GM18526 (cell line): ENCODE data around the gene NGF.

Experiments used
- POLR2A ChIP-seq: IDR thresholded peaks from 3 replicates; pipeline ENCODE4 v1.6.1; 2011; ENCODE audit not compliant: insufficient read length; ENCODE audit errors: extremely low read depth

NGF gene

DNA sequence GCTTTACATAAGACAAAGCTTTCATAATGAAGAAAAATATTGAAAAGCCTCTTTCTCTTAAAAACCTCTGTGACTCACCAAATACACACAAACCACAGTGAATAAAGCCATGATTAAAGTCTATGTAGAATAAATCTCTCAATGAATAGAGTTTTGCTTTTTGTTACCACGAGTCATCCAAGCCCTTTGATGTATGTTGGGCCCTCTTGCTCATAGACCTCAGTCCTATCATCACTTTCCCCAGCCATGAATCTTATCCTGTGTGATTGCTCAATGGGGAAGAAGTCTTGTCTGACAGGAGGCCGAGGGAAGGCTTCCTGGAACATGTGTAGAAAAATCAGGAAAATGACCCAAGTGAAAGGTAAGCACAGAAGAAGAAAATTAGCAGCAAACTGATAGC is 60.8 kb downstream of the NGF start:
- TF ChIP-seq POLR2A, result no peak

DNA sequence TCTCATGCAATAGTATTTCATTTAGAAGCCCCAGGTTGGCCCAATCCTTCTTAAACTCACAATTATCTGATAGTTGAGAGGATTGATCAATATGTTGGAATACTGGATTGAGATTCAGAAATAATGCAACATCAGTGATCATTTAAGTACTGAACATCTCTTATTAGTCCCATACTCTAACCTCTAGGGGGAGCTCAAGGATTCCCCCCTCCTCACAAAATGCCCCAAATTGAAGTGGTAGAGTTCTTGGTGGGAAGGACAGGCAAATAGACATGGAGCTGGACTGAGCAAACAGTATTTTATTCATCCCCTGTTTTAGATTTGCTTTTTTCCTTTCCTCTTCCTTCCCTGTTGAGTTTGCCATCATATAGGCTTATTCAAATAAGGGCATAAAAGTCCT is 62.8 kb downstream of the NGF start:
- no peak for TF ChIP-seq POLR2A

DNA sequence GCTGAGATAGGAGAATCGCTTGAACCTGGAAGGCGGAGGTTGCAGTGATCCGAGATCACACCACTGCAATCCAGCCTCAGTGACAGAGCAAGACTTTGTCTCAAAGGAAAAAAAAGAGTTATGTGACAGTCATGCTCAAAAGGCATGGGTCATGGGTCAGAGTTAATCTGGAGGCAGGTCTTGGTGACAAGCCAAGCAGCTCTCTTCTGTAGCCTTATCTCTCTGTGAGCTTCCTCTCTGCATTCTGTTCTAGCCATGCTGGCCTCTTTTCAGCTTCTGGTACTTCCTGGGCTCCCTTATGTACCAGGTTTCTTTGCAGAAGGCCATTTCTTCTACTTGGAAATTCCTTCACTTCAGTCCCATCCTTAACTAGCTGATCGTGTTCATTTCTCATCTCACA is 63.6 kb downstream of the NGF start:
- no peak for TF ChIP-seq POLR2A

DNA sequence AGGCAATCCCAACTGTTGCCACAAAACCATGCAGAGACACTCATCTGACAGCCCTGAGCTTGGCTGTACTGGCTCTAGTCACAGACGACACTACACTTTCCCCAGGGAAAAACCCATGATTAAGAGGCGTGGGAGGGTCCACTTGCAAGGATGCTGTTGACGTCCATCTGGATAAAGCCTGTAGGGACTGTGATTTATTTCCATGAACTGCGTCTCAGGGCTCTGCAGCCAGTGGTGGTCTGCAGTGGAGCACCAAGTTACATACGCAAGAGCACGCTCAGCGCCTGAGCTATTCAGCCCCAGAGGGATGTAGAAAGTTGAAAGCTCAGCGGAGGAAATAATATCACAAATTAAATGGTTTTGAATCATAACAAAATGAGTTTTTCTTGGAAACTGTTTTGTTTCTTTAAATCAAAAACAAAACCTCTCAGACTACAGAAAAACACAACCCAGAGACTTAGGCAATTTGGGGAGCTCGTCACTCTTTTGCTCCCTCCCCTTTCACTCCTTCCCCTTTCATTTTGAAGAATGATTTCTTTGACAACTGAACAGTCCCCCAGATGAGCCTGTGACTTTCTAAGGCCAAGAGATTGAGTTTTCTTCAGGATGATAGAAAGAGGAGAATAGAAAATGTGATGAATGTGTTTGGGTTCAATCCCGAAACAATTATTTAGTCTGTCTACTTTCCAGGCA is 71.2 kb downstream of the NGF start:
- no peak for TF ChIP-seq POLR2A

DNA sequence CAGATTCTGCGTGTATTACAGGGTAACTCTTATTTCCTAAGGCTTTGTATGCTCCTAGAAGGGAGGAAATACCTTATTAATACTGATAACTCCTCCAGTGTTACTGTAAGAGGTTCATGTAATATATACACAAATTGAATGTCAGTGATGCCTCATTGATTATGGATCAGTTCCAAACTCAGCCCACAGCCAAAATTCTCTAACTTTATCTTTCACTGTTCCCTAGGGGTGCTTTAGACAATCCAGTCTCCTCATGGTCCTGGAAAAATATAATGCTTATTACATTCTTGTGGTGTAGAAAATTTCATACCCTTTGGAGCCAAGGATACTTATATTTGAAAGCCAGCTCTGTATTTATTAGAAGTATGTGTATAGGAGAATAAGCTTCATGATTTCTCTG is 73.0 kb downstream of the NGF start:
- TF ChIP-seq POLR2A, result no peak

DNA sequence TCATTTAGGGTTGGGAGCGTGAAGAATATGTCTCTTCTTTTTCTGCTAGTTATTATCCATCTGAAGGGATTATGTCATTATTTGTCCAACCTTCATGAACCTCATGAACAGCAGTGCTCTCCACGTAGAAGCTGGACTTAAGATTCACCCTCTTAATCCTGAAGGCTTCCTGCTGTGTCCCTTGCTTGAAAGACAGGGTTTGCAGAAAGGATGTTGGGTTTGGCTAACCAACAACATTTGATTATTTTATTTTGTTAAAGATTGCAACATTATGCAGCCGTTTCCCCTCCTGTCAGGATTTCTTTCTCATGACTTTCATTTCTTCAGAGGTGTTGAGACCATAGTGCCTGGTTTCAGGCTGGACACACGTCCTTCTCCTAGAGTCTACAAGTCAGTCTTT is 75.2 kb downstream of the NGF start:
- no peak for TF ChIP-seq POLR2A

DNA sequence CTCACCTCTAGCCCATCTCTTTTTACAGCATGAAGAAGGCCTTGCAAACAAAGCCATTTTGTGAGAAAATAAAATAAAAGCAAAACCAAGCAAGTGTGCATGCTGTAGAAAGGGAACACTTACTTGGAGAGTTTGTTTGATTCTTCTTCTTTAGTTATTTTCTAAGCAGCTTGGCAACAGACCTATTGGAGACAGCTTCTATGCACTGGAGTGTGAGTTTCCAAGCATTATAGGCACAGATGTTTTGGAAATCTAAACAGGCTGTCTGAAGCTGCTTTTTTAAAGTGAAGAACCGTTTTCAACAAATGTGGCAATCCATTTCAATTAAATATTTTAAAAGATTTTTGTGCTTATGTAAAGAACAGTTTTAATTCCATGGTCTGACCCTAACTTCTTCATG is 76.6 kb downstream of the NGF start:
- TF ChIP-seq POLR2A, result no peak

DNA sequence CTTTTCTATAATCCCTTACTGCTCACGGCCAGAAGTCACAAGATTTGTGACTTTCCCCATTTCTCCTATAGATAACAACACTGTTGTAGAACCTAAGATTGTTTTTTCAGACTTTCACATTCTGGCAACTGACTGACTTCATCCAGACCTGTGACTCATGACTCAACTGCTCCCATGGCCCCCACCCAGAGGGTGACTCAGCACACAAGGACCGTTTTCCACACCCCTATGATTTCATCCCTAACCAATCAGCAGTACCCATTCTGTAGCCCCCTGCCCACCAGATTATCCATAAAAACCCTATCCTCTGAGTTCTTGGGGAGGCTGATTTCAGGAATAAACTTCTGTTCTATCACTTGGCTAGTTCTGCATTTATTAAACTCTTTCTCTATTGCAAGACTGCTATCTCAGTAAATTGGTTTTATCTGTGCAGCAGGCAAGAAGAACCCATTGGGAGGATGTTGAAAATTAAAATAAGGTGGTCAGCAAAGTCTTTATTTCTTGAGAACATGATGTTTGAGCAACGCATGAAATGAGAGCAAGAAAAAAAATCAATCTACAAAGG is 79.7 kb downstream of the NGF start:
- no peak for TF ChIP-seq POLR2A

DNA sequence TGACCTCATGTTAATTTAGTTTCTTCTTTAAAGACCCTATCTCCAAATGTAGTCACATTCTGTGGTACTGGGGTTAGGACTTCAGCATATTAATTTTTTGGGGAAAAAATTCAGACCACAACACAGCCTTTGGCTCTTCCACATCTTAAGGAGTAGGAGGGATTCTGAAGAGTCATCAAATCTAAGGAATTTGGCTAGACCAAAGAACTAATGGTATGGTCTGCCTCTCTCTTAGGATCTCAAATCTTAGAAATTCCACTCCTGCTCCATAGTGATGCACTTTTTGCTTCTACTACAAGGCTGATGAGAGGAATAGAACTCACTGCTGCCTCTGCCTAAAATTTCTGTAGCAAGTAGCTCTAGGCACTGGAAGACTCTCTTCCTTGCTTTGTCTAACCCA is 80.5 kb downstream of the NGF start:
- TF ChIP-seq POLR2A, result no peak

DNA sequence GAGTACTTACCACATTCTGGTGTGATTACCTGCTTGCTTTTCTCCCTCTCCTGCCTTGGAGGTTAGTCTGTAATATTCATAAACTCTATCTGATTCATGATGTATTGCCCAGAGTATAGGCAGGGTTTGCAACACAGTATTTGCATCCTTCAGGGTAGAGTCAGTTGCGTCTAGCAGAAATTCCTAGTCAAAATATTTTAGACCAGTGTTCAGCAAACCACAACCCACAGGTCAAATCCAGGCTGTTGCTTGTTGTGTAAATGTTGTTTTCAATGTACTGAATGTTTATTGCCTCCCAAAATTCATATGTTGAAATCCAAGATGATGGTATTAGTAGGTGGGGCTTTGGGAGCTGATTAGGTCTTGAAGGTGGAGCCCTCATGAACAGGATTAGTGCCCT is 82.9 kb downstream of the NGF start:
- TF ChIP-seq POLR2A, result no peak

DNA sequence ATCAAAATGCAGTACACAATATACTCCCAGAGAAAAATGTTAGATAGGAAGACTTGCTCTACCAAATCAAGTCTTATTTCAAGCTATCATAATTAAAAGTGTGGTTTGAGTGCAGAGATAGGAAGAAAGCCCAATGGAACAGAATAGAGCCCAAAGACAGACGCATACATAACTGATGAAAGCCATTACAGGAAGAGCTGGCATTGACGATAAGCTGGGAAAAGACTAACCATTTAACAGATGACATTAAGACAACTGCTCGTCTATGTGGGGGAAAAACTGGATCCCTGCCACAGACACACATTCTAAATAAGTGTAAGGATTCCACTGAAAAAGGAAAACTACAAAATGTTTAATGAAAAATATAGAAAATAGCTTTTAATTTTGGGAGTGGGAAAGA is 85.5 kb downstream of the NGF start:
- TF ChIP-seq POLR2A, result no peak

DNA sequence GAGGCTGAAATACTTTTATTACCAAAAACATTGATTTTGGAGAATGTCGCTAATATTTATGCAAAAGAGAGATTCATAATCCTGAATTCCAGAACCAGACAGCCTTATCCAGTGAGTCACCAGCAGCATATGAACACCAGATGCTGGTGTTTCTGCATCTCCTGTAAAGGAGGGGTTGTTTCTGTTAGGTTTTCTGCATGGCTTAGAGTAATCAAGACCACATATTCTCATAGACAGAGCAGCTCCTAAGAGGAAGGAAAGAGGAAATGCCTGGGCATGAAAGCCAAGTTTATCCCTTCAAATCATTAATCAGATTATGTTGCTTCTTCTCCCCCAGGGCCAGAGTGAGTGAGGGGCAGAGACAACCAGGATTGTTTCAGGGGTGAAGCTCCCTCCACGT is 86.2 kb downstream of the NGF start:
- TF ChIP-seq POLR2A, result no peak

DNA sequence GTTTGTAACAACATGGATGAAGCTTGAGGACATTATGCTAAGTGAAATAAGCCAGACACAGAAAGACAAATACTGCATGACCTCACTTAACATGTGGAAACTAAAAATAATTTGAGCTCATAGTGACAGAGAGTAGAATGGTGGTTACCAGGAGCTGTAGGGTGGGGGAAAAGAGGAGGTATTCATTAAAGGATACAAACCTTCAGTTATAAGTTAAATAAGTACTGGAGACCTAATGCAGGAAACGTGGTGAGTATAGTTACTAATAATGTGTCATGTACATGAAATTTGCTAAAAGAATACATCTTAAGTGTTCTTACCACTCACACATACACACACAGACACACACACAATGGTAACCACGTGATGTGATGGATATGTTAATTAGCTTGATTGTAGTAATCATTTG is 86.7 kb downstream of the NGF start:
- no peak for TF ChIP-seq POLR2A

DNA sequence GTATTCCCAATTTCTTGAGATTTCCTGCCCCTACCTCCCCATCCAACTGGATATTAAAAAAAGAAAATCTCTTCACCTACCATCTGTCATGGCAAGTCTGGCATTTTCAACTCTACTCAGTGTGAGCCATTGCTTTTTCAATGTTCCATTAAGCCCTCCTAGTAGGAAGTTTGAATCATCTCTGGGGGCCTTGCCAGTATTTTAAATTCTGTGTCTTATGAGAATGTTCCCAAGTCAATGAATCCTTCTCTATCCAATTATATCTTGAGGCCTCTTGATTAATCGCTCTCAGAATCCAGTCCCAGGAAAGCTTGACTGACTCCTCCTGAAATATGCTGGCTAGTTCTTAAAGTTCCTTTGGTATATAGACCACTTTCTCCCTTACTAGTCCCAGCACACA is 91.5 kb downstream of the NGF start:
- no peak for TF ChIP-seq POLR2A

DNA sequence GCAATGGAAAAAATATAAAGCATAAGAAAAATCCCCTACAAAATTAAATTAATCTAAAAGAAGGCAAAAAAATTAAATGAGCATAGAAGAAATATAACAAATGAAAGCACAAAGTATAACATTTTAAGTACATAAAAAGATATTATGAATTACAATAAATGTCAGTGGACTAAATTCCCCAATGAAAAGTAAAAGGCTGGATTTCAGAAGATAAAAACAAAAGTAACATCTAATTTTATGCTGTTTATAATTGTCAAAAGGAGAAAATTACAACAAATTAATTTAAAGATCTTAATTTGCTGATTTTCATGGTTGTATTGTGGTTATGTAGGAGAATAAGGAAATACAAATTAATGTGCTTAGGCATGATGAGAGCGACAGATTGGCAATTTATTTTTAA is 92.8 kb downstream of the NGF start:
- TF ChIP-seq POLR2A, result no peak

DNA sequence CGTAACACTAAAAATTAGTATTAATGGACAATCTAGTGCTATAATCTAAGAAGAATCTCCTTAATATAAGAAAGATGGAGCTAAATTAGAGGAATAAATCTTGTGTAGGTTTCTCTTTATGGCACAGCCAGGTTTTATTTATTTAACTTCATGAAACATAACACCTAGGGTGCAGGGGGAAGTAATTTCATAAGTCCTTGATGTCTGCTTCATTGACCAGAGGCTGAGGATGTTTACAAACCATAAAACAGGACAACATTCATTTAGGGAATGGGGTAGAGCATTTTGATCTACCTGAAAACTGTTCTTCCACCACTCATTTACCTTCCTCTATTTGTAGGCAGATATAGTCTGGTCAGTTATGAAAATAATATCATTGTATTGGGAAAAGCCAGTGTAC is 95.5 kb downstream of the NGF start:
- TF ChIP-seq POLR2A, result no peak

DNA sequence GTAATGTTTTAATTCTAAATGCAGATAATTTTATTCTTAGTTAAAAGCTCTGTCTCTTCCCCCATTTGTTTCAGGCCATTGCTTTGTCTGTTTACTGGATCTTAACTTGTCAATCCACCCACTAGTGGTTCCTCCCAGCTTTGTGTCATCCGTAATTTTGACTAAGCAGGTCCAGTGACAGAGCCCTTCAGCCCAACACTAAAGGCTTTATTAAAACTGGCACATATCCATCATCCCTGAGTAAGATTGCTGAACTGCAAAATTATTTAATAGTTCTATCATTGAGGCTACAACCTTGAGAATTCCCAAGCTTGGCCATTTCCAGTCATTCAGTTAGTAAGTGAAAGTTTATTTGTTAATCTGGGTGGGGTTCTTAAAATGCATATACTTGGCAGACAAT is 96.7 kb downstream of the NGF start:
- no peak for TF ChIP-seq POLR2A
